CD4-positive, alpha-beta T cell treated with Interleukin-15 for 4 hours (primary cell): ENCODE data around the gene LGALS14.
"Not testable (repeated sequence)": the region's sequence is repeated elsewhere in the genome, so short reads cannot be mapped to it uniquely, and the experiment has no call there.

ENCODE experiments used
- DNase-seq: peaks from one replicate; pipeline ENCODE4 v3.0.0-alpha.2; 2020; ENCODE audit warnings: low spot score

LGALS14 gene

GRCh38 chr19:39704181-39705044 is at the start of gene LGALS14:
Gene LGALS14, plus strand, starts transcription at chr19:39704481. Its CDS starts 48 bp downstream, at chr19:39704529.
- no peak for DNase-seq

- DNase-seq: no peak
Observed at GRCh38 chr19:39655613-39656012, 48.7 kb upstream of the LGALS14 start, which contains the start of gene LGALS16. Gene LGALS16, plus strand, starts transcription at chr19:39655913. Its CDS starts 49 bp downstream, at chr19:39655962.

GRCh38 chr19:39659791-39660190 is 44.5 kb upstream of the LGALS14 start:
- DNase-seq: no peak

GRCh38 chr19:39660661-39661060 is 43.6 kb upstream of the LGALS14 start:
- DNase-seq: no peak

GRCh38 chr19:39661565-39661964 is 42.7 kb upstream of the LGALS14 start:
- no peak for DNase-seq

GRCh38 chr19:39669860-39670259 is 34.4 kb upstream of the LGALS14 start:
- not testable (repeated sequence) for DNase-seq

GRCh38 chr19:39670998-39671397 is 33.3 kb upstream of the LGALS14 start:
- DNase-seq: no peak

GRCh38 chr19:39671739-39672363 is 32.4 kb upstream of the LGALS14 start:
- DNase-seq: peak; percentile 68

- no peak for DNase-seq
Observed at GRCh38 chr19:39672473-39672872, 31.8 kb upstream of the LGALS14 start.

GRCh38 chr19:39673862-39674261 is 30.4 kb upstream of the LGALS14 start:
- not testable (repeated sequence) for DNase-seq

GRCh38 chr19:39676004-39676403 is 28.3 kb upstream of the LGALS14 start:
- DNase-seq: no peak

GRCh38 chr19:39677961-39678889 is 26.1 kb upstream of the LGALS14 start:
- no peak for DNase-seq

GRCh38 chr19:39679056-39679790 is 25.1 kb upstream of the LGALS14 start:
- peak; percentile 28 for DNase-seq

- no peak for DNase-seq
Observed at GRCh38 chr19:39679791-39680168, 24.5 kb upstream of the LGALS14 start.

GRCh38 chr19:39680593-39680992 is 23.7 kb upstream of the LGALS14 start:
- no peak for DNase-seq

- no peak for DNase-seq
Observed at GRCh38 chr19:39681416-39681815, 22.9 kb upstream of the LGALS14 start.

GRCh38 chr19:39684267-39684666 is 20.0 kb upstream of the LGALS14 start:
- no peak for DNase-seq

GRCh38 chr19:39686739-39687138 is 17.5 kb upstream of the LGALS14 start:
- no peak for DNase-seq

GRCh38 chr19:39688637-39689036 is 15.6 kb upstream of the LGALS14 start:
- not testable (repeated sequence) for DNase-seq

- DNase-seq: no peak
Observed at GRCh38 chr19:39692166-39692565, 12.1 kb upstream of the LGALS14 start.

- DNase-seq: no peak
Observed at GRCh38 chr19:39692822-39693221, 11.5 kb upstream of the LGALS14 start.
